Measurements from ENCODE around the gene ANO9.
"Not testable (repeated sequence)": the region's sequence is repeated elsewhere in the genome, so short reads cannot be mapped to it uniquely, and the experiment has no call there.

The ANO9 gene

GRCh38 chr11:398826-399225 lies 43.0 kb downstream of the ANO9 start:
- peak; percentile 13 to 38 for DNase-seq

DNA sequence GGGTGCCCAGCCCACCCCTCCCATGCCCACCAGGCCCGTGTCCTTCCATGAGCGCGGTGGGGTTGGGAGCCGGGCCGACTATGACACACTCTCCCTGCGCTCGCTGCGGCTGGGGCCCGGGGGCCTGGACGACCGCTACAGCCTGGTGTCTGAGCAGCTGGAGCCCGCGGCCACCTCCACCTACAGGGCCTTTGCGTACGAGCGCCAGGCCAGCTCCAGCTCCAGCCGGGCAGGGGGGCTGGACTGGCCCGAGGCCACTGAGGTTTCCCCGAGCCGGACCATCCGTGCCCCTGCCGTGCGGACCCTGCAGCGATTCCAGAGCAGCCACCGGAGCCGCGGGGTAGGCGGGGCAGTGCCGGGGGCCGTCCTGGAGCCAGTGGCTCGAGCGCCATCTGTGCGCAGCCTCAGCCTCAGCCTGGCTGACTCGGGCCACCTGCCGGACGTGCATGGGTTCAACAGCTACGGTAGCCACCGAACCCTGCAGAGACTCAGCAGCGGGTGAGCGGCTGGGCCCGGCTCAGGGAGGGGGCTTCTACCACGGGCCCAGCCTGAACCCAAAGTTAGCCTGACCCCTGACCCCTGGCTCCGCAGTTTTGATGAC lies 44.8 kb downstream of the ANO9 start:
- no peak for DNase-seq

GRCh38 chr11:396511-396947 lies 45.3 kb downstream of the ANO9 start:
- DNase-seq: no peak

DNA sequence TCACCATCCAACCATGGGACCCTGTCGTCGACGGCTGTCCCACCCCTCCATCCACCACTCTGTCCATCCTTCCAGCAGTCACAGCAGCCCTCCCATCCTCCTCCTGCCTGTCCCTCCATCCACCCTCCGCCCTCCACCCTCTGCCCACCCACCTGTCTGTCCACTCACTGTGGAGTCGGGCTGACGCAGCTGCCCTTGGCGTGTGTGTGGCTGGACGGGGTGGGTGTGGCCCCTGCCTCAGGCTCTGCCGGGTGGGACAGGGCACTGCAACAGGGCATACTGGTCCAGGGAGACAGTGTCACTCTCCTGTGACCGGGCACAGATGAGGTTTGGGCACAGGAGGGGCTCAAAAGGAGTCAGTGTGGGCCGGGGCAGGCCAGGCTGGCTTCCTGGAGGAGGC lies 45.9 kb downstream of the ANO9 start:
- DNase-seq: no peak

GRCh38 chr11:394858-395655 lies 46.8 kb downstream of the ANO9 start:
- DNase-seq: no peak

GRCh38 chr11:394034-394857 lies 47.6 kb downstream of the ANO9 start, which contains the start of gene PKP3:
PKP3 (plus strand) TSS chr11:394209; CDS start chr11:394293, 84 bp downstream.
- no peak for DNase-seq

DNA sequence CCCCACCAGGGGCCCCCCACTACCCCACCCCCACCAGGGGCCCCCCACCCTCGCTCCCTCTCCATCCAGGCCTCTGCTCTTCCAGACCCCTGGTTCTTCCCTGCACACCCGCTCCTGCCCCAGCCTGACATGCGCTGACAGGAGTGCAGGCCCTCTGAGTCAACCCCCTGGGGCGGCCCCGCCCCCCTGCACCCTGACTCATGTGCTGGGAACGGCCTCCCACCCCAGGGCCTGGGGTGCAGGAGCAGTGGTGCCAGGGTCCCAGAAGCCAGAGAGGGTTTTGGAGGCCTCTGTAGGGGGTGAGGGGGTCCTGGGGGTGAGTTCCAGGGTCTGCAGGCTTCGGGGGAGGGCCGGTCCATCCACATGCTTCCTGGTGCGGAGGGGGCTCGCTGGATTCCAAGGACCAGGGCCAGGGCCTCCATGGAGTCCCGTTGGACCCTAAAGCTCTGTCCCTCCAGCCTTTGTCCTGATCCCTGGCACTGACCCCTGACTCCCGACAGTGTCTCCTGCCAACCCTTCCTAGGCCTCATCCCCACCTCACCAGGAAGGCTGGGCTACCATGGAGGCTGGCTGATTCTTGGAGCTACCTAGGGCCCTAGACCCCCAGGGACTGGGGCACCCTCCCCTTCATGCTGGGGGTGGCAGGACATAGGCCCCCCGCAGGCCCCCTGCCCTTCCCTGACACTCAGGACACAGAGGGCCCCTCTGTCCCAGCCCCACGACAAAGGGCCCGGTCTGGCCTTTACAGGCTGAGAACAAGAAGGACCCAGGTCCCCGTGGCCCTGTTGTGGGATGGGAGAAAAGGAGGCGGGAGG lies 48.4 kb downstream of the ANO9 start:
- no peak for DNase-seq

DNA sequence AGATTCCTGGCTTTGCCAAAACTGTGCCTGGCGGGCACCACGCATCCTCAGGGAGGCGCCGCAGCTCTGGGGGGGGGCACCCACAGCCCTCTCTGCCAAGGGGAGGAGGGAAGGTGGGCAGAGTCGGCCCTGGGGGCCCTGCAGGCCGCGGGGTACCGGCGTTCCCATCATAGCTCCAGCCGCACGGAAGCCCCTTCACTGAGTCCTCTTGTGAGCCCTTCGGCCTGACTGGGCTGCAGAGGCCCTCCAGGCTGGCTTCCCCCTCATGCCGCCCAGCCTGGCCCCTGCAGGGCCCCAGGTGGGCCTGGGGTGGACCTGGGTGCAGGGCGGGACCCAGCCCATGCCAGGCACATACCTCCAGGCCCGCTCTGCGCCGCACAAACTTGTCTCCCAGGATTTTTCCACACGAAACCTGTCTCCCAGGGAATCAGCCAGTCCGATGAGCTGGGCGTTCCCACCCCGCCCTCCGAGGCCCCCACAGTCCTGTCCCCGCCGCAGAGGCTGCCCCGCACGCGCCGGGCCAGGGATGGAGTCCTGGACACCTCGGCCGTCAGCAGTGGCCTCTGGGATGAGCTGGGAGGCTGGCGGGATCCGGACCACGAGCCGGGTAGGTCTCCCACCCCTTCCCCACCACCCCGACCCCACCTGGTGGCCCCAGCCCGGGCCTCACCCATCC lies 49.6 kb downstream of the ANO9 start:
- DNase-seq: no peak

GRCh38 chr11:391117-392017 lies 50.4 kb downstream of the ANO9 start:
- no peak for DNase-seq

GRCh38 chr11:390175-390574 lies 51.6 kb downstream of the ANO9 start:
- DNase-seq: no peak

DNA sequence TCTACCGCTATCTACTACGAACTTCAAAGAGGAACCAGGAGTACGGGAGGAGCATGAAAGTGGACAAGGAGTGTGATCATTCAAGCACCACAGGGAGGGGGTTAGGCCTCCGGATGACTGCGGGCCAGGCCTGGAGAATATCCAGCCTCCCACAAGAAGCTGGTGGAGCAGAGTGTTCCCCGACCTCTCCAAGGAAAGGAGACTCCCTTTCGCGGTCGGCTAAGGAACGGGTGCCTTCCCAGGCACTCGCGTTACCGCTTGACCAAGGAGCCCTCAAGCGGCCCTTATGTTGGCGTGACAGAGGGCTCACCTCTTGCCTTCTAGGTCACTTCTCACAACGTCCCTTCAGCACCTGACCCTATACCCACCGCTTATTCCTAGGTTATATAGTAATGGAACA lies 52.4 kb downstream of the ANO9 start:
- not testable (repeated sequence) for DNase-seq

DNA sequence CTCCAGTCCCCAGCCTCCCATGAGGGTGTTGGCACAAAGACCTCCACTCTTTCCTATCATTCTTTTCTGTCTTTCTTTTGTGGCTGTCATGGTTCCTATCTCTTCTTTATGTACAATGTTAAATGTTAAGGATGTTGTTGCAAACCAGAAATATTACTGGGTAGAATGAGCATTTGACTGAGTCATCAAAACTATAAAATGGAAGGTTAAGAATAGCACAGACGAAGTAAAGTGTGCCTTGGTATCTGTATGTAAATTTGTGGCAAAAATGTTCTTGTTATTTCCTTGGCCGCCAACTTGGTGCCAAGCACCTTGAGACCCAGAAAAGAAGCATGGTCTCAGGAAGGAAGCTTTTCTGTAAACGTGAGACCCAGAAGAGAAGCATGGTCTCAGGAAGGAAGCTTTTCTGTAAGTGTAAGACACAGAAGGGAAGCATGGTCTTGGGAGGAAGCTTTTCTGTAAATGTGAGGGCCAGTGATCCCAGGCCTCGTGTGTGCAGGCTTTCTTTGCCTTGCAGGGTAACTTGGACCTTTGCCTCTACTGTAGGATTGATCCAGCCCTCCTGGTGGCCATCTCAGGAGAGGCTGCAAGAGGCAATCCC lies 54.5 kb downstream of the ANO9 start:
- no peak for DNase-seq

DNA sequence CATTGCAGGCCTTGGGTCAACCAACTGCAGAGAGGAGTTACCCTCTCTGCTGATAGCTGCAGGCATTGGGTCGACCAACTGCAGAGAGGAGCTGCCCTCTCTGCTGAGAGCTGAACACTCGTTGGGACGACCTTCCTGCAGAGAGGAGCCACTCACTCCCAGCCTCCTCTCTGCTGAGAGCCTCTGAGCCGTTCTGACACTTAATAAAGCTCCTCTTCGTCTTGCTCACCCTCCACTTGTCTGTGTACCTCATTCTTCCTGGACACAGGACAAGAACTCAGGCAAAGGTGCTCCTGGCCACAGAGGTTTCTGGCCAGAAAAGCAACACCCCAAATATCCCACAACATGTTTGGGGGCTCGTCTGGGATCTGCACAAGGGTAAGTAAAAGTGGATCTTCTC lies 55.3 kb downstream of the ANO9 start:
- no peak for DNase-seq

DNA sequence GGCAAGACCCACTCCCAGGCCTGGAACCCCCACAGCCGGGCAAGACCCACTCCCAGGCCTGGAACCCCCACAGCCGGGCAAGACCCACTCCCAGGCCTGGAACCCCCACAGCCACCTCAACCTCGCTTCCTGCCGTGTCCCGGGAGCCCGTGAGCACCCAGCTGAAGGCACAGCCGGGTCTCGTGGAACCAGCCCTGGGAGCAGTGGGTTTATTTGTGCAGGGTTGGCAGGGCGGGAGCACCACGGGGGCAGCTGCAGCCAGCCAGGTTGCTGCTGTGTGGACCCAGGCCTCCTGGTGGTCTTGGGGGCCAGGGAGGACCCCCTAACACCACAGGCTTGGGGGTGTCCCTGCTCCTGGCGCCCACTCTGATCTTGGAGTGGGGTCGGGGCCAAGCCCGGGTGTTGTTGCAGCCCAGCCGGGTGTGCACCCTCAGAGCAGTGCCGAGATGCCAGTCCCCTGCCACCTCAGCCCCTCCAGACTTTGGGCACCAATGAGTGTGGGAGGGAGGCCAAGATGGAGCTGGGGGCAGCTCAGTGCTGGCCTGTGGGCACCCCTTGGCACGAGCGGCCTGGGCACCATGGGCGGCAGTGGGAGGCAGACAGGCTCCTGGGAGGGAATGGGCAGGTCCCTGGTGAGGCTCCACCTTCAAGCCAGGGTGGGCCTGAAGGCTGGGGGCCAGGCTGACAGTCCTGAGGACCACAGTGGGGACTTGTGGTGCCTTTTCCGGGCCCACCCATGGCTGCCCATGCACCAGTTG lies 56.0 kb downstream of the ANO9 start:
- DNase-seq: no peak

DNA sequence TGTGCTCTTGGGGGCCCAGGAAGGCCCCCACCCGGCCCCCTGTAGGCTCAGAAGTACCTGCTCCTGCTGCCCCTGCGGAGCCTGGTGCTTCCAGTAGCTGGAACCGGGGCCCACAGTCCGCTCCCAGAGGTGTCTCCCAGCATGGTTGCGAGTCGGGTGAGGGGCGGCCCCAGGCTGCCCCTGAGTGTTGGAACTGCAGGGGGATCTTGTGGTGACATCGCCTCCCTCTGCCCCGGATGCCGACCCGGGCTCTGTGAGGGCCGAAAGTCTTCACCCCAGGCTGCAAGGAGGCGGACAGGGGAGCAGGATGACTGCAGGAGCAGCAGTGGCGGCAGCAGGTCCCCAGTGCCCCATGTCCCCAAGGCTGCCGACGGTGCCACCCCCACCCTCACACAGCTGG lies 57.3 kb downstream of the ANO9 start:
- no peak for DNase-seq

GRCh38 chr11:383431-383830 lies 58.4 kb downstream of the ANO9 start:
- no peak for DNase-seq

GRCh38 chr11:382081-382629 lies 59.7 kb downstream of the ANO9 start:
- no peak for DNase-seq

GRCh38 chr11:381501-382072 lies 60.2 kb downstream of the ANO9 start:
- DNase-seq: no peak

DNA sequence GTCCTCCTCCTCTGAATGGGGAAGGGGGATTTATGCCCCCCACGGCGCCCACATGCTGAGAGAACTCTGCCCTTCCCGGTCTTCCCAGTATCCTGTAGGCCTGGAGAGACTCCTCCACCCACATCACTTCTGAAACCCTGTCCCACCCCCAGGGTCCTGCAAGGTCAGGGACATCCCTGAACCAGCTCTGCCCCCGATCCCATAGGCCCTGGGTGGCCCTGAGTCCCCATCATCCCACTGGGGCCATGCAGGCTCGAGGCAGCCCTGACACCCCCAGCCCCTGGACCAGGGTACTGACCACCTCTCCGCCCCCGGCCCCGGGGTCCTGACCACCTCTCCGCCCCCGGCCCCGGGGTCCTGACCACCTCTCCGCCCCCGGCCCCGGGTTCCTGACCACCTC lies 60.8 kb downstream of the ANO9 start:
- DNase-seq: no peak
